GM19463 (cell line): ENCODE measurements around the gene CGB2.
"Not testable (repeated sequence)": the region's sequence is repeated elsewhere in the genome, so short reads cannot be mapped to it uniquely, and the experiment has no call there.

Experiments used
- ATAC-seq: cut with Tn5 transposase; IDR thresholded peaks from one replicate; pipeline ENCODE4 v1.9.1; 2021; ENCODE audit warnings: mild to moderate bottlenecking, moderate library complexity; ENCODE audit not compliant: unreplicated experiment

The CGB2 gene

DNA sequence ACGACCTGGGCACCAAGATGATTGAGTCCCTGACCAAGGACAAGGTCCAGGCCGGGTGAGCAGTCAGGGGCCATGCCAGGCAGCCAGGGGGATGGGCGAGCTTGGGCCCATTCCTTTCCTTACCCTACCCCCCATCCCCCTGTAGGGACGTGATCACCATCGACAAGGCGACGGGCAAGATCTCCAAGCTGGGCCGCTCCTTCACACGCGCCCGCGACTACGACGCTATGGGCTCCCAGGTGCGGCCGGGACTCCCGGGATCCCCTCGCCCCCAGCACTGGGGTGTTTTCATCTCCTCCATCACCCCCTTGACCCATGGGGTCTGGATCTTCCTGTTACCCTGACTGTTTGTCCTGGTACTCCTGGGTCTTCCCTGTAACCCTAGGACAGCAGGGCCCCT lies 21.9 kb upstream of the CGB2 start:
- no peak for ATAC-seq

DNA sequence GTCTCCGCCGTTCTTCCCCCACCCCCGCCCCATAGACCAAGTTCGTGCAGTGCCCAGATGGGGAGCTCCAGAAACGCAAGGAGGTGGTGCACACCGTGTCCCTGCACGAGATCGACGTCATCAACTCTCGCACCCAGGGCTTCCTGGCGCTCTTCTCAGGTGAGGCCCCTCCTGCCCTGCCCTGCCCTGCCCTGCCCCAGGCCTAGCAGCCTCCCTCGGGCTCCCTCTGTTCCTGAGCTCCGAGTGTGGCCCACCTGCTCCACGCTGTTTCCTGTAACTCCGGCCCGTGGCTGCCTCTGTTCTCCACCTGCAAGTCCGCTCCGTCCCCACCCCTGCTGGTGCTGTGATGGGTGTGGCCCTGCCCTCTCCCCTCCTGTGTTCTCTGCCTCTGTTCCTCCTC lies 21.2 kb upstream of the CGB2 start:
- ATAC-seq: no peak

DNA sequence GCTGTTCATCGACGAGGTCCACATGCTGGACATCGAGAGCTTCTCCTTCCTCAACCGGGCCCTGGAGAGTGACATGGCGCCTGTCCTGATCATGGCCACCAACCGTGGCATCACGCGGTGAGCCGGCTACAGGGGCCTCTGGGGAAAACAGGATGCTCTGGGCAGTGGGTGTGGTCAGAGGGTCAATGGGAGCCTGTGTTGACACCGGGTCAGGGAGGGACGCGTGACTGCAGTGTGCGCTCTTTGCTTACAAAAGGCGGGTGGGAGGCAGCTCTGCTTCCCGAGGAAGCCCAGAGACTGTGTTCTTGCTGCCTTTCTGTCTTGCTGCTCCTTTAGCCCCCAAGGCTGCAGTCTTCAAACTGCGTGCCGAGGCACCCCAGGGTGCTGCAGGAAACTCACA lies 20.5 kb upstream of the CGB2 start:
- ATAC-seq: no peak

DNA sequence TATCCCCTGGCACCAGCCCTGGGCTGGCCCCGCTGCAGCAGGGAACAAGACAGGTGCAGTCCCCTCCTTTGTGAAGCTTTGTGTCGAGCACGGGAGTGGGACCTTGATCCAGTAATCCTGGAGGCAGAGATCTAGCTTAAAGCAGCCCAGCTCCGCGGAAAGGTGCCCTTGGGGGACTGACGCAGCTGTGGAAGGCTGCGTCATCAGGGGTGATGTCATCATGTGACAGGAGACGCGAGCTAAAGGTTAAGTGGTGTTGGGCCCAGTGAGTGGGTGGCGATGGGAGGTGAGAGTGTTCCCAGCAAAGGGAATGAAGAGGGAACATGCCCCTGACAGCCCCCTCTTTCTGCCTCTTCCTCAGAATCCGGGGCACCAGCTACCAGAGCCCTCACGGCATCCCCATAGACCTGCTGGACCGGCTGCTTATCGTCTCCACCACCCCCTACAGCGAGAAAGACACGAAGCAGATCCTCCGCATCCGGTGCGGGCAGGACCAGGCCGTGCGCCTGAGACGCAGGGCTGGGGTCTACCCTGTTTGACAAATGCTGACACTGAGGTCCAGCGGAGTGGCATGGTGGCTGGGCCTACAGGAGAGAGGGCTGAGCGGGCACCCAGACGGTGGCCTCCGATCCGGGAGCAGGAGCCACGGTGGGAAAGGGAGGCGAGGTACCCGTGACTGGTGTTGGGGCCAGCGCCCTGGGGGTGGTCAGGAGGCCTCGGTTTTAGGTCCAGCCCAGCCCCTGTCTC lies 17.4 kb upstream of the CGB2 start:
- ATAC-seq: no peak

DNA sequence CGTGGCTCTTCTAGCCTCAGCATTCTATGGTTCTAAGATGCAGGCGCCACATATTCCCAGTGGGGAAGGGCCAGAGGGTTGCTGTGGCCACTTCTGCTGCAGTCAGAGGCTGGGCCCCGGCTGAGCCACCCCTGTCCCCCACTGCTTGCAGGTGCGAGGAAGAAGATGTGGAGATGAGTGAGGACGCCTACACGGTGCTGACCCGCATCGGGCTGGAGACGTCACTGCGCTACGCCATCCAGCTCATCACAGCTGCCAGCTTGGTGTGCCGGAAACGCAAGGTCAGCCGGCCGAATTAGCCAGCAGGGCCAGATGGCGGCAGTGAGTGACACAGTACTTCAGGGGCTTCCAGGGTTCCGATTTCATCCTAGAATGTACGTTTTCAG lies 16.8 kb upstream of the CGB2 start:
- ATAC-seq: no peak

DNA sequence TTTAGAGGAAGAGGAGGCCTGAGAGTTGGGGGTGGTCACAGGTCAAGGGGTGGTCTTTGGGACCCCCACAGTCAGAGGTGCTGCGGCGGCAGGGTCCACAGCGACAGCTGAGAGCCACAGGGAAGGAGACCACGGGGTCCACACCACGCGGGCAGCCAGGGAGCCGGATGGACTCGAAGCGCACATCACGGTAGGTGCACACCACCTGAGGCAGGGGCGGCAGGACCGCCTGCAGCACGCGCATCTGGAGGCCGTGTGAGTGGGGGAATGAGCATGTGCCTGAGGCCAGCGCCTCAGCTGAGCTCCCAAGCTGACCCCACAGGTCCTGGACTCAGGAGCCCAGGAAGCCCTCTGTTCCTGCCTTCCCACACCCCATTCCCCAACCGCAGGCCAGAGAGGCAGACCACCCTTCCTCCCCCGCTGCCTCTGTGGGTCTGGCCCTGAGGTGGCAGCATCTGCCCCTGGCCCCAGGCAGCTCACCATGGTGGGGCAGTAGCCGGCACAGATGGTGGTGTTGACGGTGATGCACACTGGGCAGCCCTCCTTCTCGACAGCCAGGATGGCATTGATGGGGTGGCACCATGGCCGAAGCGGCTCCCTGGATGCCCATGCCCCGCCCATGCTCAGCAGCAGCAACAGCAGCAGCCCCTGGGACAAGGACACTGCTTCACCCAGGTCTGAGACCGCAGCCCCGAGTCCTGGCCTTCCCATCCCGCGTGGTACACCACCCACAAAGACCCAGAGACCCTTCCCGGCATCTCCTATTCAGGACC lies 15.4 kb upstream of the CGB2 start:
- no peak for ATAC-seq

DNA sequence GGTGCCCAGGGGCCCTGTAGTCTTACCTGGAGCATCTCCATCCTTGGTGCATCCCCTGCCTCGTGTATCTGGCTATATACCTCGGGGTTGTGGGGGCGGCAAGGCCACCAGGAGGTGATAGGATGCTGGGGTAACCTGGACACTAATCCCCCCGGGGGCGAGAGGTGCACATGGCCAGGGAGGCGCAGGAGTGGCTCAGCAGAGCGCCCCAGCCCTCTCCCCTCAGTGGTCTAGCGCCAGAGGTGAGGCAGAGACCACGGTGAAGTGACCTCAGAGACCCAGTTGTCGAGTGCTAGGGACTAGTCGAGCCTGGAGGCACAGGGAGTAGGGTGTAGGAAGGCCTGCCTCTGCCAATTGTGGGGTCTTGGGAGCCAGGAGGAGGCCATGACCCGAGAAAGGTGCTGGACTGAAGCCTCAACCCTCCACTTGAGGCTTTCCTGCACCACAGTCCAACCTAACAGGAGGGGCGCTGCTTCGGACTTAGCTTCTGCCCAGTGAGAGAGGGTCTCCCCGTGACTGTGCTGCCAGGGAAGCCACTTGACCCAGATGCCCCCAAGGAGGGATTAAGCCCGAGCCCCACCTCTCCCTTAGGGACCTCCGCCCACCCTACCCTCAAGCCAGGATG lies 14.5 kb upstream of the CGB2 start, which contains the start of gene LHB:
LHB (minus strand) TSS at position 51 of the 625 bp plus-strand sequence; CDS start at position 41, 10 bp downstream.
- no peak for ATAC-seq

DNA sequence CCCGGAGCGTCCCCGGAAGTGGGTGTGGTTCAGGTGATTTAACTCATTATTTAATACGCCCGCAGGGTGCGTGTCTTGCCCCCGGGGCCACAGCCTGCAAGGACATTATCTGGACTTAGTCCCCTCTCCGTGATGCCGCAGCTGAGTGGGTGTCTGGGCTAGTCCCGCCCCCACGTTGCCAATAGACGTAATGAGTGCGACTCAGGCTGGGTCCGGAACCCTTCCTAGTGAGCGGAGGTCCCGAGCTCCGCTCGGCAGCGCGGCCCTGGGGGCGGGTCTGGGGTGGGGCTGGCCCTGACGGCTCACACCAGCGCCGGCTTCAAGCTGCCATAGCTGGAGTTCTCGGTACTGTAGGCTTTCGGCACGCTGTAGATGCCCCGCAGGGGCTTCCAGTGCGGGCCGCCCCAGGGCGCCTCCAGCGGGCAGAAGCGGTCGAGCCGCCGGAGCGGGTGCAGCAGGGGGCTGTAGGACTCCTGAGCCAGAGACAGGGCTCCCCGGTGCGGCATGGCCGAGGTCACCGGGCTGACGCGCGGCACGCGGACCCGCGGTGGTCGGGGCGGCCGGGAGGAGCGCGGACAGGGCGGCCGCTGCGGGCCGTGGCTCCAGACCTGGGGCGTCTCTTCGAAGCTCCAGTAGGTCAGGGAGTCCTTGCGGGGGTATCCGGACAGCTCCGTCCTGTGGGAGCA lies 13.9 kb upstream of the CGB2 start:
- peak; percentile 48 for ATAC-seq

DNA sequence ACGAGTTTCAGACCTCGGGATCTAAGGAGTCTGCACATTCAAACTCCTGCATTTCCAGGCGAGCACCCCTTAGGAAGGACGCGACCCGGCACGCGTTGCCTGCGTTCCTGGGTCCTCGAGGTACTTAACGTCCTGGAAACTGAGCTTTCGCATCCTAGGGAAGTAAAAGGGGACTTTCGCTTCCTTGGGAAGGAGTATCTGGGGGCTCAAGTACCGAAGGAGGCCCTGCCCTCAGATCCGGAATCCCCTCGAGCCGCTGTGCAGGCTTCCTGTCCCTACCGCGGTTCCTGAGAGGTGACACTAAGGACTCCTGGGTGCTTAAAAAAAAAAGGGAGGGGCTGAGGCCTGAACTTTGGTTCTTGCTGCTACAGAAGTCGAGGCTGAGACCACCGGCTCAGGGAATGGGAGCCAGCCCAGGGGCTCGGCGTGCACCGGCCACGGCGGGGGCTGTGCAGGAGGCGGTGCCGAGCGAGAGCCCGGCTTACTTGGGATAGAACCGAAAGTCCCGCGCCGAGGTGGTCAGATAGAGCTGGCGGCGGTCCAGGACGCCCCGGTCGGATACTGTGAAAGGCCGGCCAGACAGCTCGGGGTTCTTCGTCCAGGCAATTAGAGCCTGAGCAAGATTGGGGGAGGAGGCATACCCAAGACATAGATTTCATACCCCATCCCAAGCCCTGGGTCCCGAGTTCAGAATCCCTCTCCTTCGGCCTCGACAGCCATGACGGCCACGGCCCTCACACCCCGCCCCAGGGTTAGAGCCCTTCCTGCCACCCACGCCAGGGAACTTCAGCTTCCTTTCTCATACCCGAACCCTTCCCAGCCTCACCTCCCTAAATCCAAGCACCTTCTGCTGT lies 13.1 kb upstream of the CGB2 start:
- ATAC-seq: not testable (repeated sequence)

DNA sequence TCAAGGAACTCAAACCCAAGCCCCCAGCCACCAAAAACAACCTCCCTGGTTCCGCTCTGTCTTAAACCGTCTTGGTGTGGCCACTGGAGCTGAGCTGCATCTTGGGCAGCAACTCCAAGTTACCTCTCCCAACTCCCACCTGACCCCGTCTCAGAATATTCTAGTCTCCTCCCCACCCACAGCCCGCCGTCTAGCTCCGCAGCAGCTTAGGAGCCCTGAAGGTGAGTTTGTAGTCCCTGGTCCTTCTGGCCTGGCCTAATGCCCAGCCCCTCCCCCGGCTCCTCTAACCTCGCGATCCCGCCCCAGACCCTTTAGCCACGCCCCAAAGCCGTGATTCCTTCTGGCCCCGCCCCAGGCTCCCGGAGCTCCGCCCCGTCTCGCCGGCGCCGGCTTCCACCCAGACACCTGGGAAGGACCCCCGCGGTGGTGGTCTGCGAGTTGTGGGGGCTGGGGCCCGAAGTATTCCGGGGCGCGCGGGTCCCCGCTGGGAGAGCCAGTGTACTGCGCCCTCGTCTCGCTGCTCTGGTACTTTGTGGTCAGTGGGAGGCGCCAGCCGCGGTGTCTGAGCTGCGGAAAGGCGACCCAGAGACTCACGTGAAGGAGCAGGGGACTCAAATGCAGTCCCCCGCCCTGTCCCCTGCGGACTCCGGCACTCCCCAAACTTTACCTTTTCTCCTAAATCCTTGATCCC lies 12.3 kb upstream of the CGB2 start:
- ATAC-seq: no peak

DNA sequence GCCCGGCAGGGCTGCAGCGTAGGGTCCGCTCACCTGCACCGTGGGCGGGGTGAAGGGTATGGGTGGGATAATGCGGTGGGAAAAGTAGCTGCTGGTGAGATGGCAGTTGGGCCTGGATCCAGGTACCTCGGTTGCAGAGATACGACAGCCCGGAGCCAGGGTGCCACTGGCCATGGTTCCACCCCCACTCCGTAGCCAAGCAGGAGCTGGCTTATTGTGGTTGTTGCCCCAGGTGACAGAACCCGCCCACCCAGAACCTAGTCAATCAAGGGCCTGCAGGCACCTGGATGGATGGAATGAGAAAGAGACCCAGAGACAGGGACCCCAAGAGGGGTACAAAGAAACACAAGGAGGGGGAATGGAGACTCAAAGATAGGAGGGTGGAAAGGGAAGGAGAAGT lies 11.3 kb upstream of the CGB2 start:
- ATAC-seq: no peak

DNA sequence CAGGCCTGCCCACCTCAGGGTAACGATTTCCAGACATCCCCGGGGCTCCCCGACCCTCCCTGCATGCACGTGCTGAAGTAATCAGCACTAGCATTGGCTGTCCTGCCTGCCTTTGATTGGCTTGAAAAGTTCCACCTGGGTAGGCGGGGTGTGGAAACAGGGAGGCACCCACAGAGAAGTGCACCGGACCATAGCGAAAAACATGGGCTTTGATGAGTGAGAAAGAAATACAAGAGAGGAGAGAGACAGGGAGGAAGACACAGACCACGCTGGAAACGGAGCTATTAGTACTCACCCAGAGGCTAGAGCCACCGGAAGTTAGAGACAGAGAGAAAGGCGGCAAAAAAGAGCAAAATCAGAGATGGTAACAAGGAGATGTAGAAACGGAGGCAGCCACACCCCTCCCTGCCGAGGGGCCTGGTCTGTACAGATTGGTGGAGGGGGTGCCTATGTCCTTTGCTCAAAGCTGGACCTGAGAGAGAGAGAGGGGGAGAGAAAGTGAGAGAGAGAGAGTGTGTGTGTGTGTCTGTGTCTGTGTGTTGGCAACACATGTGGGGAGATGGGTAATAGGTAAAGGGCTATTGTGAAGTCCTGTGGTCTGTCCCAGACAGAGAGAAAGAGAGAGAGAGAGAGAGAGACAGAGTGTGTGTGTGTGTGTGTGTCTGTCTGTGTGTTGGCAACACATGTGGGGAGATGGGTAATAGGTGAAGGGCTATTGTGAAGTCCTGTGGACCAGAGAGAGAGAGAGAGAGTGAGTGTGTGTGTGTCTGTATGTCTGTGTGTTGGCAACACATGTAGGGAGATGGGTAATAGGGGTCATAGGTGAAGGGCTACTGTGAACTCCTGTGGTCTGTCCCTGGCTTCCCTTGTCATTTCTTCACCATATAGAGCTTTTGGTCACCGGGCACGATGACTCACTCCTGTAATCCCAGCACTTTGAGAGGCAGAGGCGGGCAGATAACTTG lies 10.5 kb upstream of the CGB2 start:
- ATAC-seq: no peak

DNA sequence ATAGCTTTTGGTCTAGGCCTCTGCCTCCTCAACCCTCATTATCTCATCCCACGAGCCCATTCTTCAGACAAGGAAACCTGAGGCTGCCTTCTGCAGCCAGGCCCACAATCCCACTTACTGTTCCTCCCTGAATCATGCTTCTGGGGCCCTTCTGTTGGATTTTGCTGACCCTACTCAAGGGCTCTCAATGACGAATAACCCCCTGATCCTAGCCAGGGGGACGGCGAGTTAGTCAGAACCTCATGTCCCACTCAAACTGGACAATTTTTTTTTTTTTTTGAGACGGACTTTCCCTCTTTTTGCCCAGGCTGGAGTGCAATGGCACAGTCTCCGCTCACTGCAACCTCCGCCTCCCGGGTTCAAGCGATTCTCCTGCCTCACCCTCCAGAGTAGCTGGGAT lies 9.6 kb upstream of the CGB2 start:
- ATAC-seq: no peak

DNA sequence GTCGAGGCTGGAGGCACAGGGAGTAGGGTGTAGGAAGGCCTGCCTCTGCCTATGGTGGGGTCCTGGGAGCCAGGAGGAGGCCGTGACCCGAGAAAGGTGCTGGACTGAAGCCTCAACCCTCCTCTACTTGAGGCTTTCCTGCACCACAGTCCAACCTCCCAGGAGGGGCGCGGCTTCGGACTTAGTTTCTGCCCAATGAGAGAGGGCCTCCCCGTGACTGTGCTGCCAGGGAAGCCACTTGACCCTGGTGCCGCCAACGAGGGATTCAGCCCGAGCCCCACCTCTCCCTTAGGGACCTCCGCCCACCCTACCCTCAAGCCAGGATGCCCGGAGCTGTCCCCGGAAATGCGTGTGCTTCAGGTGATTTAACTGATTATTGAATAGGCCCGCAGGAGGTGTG lies 7.5 kb upstream of the CGB2 start, which contains the start of gene CGB3:
CGB3 (minus strand) TSS at position 101 of the 400 bp plus-strand sequence. CDS start 362 bp downstream, outside the sequence.
- ATAC-seq: not testable (repeated sequence)

DNA sequence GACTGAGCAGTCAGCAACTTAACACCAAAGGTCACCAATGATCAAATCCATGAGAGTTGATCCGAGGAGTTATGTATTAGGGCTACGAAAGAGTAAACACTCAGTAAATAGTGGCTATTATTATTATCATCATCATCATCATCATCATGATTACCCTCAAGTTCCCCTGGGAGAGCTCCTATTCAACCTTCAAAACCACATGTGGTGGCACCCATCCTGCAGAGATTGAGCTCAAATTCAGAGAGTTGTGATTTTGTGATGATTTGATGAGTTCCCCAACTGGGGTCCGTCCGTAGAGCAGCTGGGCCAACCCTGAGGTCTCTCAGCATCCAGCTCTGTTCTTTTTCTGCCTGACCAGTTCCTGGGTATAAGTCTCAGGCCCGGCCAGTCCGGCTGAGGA lies 6.6 kb upstream of the CGB2 start:
- ATAC-seq: not testable (repeated sequence)

DNA sequence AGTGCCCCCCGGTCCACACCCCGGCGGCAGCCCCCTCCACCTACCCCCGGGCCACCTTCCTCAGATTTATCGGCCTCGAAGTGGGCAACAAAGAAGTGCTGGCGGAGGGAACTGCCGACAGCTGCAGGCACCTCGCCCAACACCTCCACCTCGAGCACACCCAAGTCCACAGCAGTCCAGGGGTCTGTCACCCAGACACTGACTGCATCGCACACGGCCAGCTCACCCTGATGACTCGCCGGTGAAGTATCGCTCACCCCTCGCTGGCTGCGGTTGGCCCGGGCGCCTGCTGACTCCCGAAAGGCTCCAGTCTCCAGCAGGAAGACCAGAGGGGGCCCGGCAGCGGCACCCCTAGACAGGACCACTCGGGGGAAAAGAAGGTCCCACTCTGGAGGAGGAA lies 6.1 kb upstream of the CGB2 start:
- not testable (repeated sequence) for ATAC-seq

DNA sequence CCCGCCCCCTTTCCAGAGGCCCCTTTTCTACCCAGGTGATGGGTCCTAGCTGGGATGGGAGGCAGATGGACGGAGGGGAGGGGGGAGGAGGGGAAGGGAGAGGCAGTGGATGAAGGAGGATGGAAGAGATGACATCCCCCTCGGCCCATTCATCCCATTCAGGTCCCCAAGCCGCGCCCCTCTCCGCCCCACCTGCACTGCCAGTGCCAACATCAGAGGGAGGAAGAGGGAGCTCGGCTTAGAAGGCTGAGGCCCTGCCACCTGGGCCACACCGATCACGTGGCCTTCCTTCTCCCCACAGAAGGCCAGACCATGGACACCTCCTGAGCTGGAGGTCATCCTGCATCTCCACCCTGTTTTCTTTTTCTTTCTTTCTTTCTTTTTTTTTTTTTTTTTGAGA lies 3.0 kb upstream of the CGB2 start:
- ATAC-seq: not testable (repeated sequence)

DNA sequence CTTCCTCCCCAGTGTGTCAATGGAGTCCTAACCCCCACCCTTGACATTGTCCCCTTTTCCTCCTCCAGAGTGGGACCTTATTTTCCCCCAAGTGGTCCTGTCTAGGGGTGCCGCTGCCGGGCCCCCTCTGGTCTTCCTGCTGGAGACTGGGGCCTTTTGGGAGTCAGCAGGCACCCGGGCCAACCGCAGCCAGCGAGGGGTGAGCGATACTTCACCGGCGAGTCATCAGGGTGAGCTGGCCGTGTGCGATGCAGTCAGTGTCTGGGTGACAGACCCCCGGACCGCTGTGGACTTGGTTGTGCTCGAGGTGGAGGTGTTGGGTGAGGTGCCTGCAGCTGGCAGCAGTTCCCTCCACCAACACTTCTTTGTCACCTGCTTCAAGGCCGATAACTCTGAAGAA lies 1.9 kb upstream of the CGB2 start:
- not testable (repeated sequence) for ATAC-seq
